ENCODE results near the gene SH3BGRL2.

- TF ChIP-seq EZH2phosphoT487 (IDR thresholded peaks at IDR 0.05; ENCODE audit: low read depth) (no peak), CTCF (IDR thresholded peaks at IDR 0.05; ENCODE audit: low read depth, low read length) (no peak)
Measured at GRCh38 chr6:79673947-79674346, 42.8 kb downstream of the SH3BGRL2 start.

All from OCI-LY3 (cell line).